HG03432 (cell line): Measurements from ENCODE around the gene NOTUM.
A peak's percentile ranks its signal among the peaks of the same experiment; 100 is the strongest.

Experiments
- ATAC-seq: cut with Tn5 transposase; IDR thresholded peaks from one replicate; pipeline ENCODE4 v1.9.1; 2021; ENCODE audit warnings: mild to moderate bottlenecking, moderate library complexity; ENCODE audit not compliant: unreplicated experiment

NOTUM gene

DNA sequence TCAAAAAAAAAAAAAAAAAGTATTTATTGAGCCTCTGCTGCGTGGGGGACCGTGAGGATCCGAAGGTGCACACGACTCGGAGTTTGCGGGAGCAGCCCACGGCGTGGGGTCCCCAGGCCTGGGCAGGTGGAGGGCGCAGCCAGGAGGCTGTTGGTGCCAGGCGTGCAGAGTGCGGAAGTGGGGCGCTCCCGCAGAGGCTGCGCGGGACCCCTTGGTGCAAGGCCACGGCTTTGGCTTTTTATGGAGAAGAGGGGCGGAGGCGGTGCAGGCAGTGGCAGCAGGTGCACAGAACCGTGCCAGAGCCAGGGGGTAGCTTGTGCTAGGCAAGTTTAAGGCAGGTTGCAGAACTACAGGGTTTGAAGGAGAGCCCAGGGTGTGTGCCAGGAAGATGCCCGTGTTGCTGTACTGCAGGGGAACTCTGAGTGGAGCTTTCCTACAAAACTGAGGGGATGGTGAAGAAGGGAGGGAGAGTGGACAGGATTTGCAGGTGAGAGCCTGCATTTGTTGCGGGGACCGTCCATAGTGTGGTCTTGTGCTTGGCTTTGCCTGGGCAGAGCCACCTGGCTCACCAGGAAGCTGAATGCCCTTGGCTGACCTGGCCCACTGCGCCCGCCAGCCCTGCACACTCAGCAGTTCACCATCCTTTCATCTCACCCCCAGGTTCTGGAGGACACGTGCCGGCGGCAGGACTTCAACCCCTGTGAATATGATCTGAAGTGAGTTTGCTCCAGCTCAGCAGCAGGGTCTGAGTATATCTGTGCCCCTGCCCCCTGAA lies 17.7 kb upstream of the NOTUM start:
- ATAC-seq, result no peak

DNA sequence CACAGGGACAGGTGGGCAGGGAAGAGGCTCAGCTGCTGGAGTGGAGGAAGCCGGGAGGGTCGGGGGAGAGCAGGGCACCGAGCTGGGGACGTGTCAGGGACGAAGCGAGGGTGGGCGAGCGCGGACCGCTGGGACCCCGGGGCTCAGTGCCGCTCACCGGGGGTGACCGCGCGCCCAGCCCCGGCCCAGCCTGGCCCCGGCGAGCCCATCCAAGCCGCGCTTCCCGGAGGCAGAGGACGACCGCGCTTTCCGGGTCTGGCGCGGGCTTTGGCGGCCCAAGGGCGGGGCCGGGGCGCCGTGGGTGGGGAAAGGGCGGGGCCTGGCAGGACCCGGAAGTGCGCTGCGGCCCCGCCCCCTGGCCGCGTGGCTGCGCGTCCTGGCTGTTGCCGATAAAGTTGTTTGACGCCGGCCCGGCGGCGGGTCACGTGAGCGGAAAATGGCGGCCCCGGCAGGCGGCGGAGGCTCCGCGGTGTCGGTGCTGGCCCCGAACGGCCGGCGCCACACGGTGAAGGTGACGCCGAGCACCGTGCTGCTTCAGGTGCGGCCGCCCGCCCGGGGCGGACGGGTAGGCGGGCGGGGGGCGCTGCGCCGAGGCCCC lies 16.3 kb upstream of the NOTUM start, which contains the start of gene ASPSCR1:
Gene ASPSCR1 (plus strand): TSS at position 419 of the 598 bp plus-strand sequence. CDS start 18 bp downstream, at position 437.
- ATAC-seq, result peak; percentile 85

DNA sequence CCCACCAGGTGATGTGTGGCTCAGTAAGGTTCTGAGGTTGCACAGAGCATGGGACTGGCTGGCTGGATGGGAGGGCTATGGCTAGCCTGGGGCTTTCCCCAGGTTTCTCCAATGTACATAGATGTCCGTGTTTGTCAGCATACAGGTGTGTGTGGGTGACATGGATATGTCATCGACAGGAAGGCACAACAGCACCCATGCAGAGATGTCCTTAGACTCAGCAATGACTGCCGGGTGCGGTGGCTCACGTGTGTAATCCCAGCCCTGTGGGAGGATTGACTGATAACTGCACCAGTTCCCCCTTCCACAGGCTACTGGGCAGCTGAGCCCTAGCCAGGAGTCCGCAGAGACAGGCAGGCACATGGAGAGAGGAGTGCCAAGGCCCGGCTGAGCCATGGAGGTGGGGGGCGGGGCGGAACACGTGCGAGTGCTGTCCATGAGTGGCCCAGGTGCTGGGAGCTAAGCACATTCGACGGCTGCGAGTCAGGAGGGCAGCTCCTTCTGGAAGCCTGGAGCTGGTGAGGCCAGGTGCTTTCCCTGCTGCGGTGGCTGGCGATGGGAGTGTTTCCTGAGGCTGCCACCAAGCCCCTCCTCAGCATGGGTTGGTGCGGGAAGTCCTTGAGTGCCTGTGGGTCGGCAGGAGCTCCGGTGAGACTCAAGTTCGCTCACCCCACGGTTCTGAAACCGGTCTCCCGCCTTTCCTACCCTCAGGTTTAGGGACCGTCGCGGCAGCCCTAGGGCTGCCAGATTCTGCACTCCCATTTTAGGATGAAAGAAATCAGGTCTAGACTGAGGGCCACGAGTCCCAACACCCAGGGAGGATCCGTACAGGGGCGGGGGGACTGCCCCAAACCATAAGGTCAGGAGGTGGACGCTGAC lies 15.6 kb upstream of the NOTUM start:
- peak; percentile 3 for ATAC-seq

DNA sequence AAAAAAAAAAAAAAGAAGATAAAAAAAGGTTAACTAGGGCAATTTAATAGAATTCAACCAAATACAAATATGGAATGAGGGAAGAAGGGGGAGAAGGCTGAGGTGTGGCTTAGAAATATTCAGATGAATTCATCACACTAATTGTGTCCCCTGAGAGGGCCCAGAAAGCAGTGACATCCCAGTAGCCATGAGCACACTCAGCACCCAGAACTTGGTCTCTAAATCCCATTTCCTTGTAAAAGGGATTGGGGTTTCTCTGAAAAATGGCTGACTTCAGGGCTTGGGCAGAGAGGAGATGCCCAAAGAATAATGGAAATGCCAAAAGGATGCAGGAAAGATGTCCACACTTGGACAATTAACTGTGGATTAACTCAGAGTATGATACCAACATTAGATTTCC lies 12.4 kb upstream of the NOTUM start:
- no peak for ATAC-seq

DNA sequence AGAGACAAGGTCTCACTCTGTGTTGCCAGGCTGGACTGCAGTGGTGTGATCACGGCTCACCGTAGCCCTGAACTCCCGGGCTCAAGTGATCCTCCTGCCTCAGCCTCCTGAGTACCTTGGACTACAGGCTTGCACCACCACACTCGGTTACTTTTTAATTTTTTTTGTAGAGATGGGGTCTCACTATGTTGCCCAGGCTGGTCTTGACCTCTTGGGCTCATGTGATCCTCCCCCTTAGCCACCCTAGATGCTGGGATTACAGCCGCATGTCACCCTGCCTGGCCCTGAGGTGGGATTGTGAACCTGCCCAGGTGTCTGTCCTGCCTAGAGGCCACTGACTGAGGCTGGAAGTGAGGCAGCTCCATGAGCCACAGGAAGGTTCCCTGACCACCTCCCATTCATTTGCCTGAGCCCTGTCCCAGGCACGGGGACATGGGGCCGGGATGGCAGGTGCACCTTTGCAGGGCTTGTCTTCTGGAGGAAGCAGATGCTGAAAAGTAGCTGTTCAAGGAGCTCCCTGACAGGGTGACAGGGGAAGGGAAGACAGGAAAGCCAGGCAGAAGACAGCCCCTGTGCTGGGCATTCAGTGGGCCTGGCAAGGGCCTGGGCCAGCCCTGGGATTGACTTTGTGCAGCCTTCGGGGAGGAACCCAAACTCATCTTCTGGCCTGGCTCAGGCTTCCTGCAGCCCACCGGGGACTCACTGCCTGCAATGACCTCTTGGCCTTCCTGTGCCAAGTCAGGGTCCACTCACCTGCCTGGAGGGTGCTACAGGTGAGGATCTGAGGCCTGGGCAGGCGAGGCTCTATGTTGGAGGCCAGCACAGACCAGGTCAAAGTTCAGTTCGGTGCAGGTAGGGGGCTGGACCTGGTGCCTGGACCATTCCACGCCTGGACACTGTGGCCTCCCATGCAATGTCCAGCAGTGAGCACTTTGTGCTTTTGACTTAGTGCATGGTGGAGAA lies 8.1 kb upstream of the NOTUM start:
- ATAC-seq, result no peak

DNA sequence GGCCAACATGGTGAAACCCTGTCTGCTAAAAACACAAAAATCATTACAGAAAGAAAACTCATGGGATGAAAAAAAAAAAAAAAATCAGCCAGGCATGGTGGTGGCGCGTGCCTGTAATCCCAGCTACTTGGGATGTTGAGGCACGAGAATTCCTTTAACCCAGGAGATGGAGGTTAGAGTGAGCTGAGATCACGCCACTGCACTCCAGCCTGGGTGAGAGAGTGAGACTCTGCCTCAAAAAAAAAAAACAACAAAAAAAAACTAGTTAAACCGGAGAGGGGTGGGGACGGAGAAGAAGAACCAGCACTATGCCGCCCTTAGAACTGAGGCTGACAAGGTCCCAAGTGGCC lies 7.4 kb upstream of the NOTUM start:
- ATAC-seq, result no peak

DNA sequence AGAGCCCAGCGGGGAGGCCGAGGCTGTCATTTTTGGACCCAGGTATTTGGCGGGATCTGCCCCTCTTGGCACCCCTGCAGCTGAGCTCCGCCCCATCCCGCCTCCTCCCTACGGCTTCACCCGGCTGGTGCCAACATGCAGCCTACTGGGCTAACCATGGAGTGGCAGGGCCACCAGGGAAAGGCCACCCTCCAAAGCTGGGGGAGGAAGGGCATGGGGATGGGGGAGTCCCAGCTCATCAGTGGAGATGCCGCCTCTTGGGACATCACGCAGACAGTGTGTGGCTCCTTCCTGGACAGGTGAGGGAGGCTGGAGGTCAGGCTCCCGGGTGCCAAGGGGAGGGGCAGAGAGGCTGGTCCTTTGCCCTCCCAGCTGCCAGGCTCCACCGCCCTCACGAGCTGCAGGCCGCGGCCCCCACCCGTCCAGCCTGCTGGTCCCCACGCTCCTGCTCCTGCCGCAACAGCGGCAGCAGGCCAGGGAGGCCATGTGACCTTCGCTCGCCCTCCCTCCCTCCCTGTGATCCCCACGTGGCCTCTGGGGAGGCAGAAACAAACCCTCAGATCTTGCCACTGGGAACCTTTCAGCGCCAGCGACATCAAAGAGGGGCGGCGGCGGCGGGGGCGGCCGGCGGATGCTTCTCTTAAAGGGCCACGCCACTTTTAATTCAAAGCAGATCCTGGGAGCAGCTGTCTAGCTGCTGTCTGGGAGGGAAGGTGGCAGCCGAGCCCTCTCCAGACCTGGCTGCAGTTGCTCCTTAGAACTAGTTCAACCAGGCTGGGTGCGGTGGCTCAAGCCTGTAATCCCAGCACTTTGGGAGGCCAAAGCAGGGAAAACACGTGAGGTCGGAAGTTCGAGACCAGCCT lies 6.8 kb upstream of the NOTUM start:
- ATAC-seq, result peak; percentile 64

DNA sequence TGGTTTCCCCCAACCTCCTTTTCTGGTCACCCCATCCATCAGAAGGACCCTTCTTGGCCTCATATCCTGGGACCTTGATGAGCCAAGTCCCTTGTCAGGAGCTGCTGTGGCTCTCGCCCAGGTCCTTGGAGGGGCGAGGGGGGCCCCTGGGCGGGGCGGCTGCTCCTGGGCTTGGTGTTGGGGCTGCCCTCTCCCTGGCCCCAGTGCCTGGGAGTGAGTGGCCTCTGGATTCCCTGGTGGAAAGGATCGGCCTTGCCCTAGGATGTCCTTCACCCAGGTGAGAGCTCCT lies 6.2 kb upstream of the NOTUM start:
- no peak for ATAC-seq

DNA sequence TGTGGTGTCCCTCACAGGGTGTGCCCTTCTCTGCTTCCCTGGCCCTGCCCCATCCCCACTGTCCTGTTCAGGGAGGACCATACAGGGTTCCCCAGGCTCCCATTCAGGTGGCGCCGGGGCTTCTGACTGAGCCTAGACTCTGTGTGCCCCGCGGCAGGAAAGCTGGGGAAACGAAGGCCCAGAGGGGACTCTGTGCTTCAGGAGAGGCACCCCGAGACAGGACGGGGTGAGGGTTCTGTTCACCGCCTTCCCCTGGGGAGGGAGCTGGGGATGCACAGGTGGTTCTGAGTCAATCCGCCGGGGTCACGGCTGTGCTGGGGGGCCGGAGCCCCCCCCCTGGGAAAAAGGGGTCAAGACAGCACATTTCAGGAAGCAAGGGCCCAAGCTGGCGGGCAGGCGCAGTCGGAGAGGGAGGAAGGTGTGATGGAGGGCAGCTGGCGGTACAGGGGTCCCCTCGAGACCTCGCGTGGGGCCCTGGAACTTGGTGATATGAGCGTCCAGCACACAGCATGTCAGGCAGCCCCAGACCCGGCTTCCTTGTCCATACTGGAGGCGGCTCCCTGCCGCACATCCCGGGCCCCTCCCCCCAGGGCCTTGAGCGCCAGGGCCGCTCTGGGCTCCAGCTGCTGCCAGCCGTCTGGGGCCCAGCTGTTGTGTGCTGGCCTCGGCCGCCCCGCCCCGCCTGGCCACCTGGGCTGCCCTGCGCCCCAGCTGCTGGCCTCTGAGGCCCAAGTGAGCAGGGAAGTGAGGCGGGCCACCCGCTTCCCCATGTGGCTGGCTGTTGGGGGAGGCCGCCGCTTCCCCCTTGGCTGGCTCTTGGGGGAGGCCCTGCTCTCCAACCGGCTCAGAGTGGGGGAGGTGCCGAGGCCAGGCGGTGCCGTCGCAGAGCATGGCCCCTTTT lies 5.6 kb upstream of the NOTUM start:
- no peak for ATAC-seq

DNA sequence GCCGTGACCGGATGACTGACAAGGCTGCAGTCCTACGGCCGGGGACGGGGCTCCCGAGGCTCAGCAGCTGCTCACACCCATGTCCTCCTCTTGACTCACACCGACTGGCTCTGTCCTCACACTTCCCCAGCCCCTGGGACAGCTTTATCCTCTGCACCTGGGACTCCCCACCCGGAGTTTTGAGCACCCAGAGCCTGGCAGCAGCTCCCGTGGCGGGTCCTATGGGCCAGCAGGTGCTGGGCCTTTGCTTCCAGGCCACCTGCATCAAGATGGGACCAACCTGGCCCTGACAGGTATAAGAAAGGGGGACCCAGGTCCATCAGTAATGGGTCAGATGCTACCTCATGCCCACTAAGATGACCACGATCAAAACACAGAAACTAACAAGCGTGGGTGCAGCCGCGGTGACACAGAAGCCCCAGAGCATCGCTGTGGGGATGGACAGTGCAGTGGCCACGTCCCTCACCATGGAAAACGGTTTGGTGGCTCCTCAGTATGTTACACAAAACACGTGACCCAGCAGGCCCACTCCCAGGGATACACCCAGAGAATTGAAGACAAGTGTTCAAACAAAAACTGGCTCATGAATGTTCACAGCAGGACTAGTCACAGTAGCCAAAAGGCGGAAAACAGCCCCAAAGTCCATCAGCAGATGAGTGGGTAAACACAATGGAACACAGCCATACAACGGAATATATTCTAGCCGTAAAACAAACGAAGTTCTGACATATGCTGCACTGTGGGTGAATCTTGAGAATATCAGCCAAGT lies 3.3 kb upstream of the NOTUM start:
- ATAC-seq, result no peak

DNA sequence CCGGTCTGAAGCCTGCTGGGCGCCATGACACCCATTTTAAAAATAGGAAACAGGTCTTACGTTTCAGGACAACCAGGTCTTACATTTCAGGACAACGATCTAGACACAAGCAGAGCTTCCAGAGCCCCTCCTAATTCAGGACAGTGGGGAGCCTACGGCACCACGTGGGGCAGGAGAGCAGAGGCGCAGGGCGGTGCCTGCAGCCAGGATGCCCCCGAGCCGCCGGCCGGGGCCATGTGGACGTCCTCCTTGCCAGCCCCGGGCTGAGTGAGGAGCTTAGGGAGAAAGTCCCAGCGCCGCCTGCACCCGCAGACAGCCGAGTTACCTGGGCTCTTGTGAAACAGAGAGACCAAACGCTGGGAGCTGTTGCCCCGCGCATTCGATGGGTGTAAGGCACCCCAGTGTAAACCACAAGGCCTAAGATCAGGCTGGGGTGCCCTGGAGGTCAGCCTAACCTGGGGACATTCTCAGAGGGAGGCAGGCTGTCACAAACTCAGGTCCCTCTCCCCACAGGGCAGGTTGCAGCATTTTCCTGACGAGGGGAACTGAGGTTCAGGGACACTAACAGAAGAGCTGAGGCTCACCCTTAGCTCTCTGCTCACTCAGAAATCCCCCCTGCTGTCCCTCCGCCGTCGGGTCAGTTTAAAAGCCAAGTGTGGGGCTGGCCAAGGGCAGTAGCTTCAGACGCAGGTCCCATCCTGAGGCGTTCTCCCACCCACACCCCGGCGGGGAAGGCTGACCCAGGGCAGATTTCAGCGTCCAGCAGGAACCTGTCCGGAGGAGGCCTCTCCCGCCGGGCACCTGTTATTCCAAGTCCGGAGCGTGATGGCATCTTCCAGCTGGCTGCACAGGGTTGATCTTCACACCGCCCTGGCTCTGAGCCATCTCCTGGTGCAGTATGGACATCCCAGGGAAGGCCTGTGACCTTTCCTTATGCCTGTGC lies 1.8 kb upstream of the NOTUM start:
- no peak for ATAC-seq

DNA sequence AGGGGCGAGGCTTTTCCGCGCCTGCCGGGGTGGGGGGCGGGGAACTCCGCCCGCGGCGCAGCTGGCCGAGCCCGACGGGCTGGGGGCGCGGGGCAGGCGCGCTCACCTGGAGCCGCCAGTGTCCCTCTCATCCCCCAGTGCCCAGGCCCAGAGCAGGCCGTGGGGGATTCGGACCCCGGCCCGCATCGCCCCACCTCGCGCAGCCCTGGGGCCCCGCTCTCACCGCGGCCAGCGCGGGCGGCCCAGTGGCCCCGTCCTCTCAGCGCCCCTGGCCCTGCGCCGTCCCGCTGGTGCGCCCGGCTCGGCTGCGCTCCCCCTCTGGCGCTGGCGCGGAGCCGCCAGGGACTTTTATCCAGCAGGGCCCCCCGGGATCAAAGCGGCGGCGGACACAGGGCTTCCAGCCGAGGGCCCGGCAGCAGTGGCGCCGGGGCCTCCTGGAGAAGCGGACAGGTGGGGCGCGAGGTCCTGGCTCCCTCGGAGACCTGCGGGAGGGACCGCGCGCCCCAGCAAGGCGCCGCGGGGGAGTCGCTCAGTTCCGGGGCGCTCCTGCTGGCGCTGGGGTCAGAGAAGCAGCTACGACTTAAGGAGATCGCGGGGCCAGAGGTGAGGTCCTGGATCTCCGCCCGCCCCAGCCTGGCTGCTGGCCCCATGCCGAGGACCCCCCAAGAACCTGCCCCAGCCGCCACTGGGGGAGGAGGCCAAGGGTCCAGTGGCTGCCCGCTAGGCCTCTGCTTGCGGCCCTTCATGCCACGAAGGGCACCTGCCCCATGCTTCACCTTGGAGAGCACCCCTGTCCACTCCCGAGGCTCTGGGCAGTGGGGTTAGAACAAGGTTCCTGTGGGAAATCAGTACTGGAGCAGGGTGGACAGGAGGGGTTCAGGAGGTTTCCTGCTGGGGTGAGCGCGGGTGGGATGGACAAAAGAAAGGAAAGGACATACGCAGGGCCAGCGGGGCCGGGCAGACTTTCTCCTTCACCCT lies 823 bp upstream of the NOTUM start:
- ATAC-seq, result no peak

DNA sequence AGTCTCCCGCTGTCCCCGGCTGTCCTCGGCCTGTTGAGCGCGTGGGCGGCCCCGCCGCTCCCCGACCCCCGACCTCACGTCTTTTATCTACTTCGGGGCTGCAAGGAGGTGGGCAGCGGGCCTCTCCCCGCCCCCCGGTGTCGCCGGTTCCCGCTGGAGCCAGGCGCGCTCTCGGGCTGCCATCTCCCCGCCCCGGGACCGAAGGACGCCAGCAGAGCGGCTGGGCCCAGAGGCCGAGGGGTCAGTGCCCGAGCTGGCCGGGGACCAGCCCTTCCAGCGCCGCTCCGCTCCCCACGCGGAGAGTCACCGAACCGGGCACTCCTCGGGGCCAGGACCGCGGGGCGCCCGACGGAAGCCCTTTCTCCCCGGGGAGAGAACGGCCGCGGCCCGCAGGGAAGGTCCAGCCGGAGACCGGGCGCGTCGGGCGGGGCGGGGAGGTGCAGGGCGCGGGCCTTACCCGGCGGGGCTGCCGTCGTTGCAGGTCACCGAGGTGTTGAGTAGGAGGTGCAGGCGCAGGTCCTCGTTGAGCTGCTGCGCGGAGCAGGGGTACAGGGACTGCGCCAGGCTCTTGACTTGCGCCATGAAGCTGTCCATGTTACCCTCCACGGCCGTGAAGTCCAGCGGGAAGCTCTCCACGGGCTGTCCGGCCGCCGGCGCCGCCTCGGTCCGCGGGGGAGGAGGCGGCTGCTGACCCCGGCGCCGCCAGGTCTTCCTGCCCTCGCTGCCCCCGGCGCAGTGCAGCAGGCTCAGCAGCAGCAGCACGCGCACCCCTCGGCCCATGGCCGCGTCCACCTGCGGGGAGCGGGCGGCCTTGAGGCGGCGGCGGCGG lies 643 bp downstream of the NOTUM start:
- ATAC-seq, result no peak

DNA sequence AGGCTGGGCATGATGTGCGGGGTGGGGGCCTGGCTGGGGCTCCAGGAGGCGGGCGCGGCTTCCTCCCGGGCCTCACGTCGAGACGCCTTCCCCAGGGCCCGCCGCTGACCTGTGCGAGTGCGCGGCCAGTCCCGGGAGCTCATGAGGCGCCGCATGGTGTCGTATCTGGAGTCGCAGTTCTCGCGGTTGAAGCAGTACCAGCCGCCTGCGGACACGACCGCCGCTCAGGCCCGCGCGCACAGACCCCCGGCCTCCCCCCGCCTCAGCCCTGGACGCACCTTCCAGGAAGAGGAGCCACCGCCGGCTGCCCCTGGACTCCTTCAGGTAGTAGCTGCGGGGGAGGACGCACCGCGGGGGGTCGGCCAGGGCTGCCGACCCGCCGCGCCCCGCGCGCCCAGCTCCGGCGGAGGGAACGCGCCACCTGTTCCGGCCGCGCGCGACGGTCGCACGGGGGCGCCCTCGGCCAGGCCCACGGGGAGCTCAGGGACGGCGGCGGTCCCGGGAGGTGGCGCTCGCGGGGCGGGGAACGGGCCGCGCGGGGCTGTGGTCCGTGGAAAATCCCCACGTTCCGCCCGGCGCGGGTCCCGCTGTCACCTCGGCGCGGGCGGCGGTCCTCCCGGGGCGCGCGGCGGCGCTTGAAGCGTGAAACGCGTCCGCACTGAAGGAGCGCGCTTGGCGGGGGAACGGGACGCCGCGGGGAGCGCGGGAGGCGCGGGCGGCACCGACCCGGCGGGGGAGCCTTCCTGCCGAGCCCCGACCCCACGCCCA lies 1.4 kb downstream of the NOTUM start:
- ATAC-seq, result no peak
